Embryonic facial prominence (tissue), 1 donor: Measurements from ENCODE around the gene FAM204A.

Source experiments
- DNase-seq: peaks from one replicate; pipeline ENCODE4 v3.0.0-alpha.2; 2016; ENCODE audit errors: extremely low spot score

Gene FAM204A

GRCh38 chr10:118282670-118283069 lies 59.5 kb downstream of the FAM204A start:
- no peak for DNase-seq

DNA sequence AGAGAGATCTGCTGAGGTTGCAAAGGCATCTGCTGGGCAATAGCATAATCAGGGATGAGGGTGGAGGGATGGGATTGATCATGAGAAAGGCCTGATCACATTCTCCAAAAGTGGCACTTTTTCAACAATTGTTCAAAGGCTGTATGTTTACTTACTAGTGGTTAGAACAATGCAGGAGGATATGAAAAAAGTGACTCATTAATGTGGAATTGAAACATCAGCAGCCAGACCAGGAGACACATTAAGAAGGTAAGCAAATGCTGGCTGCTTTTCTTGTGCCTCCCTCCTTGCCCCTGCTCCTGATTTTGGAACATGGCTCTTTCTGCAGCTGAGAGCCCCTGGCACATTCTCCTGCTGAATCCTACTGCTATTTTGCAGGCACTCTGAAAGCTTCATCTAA lies 63.5 kb downstream of the FAM204A start:
- no peak for DNase-seq

DNA sequence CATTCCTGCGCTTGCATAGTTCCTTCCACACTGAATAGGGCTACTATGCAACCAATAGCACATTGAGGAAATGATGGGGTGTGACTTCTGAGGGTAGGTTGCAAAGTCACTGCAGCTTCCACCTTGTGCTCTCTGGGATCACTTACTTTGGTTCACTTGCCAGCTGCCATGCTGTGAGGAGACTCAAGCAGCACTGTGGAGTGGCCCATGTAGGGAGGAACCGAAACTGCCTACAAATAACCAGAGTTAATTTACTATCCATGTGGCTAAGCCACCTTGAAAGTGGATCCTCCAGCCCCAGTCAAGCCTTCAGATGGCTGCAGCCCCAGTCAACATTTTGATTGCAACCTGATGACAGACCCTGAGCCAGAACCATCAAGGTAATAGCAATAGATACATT lies 64.3 kb downstream of the FAM204A start:
- no peak for DNase-seq

- DNase-seq, result no peak
Observed at GRCh38 chr10:118276727-118277126, 65.4 kb downstream of the FAM204A start.

- DNase-seq, result no peak
Observed at GRCh38 chr10:118276204-118276603, 65.9 kb downstream of the FAM204A start.

- no peak for DNase-seq
Observed at GRCh38 chr10:118273662-118274061, 68.5 kb downstream of the FAM204A start.

DNA sequence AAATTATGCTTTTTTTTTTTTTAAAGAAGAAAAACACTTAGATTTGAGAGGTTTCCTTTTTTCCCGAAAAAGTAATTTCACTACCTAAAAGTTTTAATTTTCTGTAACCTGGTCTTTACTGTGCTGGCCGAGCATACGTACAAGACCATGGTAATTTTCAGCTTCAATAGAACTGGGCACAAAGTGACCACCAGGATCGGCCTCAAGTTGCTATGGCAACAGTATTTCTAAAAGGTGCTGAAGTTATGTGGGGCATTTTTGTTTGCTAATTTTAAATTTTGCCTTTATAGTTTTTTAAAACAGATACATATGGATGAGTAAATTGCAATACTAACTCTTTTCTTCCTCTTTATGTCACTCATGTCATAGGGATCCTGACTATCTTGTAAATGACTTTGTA lies 69.4 kb downstream of the FAM204A start:
- no peak for DNase-seq

DNA sequence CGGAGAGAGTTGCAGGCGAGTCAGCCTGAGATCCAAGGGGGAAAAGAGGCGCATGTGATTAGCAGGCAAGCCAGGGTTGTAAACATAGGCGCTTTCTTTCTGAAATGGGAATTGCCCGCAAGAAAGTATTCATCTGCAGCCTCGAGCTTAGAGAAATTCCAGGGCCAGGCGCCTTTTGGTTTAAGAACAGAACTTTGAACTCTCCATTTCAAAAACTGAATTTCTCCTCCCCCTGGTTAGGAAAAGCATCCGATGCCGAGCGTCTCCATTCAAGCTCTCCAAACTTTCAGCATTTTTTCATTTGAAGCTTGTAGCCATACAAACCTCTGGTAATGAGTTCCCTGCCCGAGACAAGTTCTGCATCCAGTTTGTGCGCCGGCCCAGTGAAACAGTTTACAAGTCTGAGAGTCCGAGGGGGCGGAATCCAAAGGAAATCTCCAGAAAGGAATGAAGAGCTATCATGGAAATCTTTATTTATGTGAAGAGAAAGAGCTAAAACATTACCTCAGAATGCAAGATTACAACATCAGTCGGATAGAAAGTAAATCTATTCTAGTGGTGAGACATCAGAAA lies 69.9 kb downstream of the FAM204A start:
- DNase-seq, result no peak

GRCh38 chr10:118271671-118272070 lies 70.5 kb downstream of the FAM204A start:
- DNase-seq, result no peak

GRCh38 chr10:118266098-118266748 lies 75.9 kb downstream of the FAM204A start:
- DNase-seq, result no peak

GRCh38 chr10:118264838-118265470 lies 77.2 kb downstream of the FAM204A start:
- DNase-seq, result no peak

GRCh38 chr10:118264252-118264651 lies 77.9 kb downstream of the FAM204A start:
- no peak for DNase-seq

DNA sequence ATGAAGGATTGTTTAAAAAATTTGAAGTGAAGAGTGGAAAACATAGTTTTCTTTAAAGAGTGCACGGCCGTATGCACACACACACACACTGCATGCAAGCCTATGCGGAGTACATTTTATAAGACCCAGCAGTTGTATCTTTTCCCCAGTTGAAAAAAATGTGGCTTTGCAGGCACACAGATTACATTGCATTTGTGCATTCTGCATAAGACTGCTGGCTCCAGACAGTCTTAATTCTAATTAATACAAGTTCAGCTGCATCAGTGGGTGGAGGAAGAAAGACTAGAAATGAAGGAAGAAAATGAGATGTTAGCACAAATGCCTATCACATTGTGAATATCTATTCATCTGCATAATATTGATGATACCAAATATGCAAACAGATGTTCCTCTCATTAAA lies 79.6 kb downstream of the FAM204A start:
- no peak for DNase-seq

DNA sequence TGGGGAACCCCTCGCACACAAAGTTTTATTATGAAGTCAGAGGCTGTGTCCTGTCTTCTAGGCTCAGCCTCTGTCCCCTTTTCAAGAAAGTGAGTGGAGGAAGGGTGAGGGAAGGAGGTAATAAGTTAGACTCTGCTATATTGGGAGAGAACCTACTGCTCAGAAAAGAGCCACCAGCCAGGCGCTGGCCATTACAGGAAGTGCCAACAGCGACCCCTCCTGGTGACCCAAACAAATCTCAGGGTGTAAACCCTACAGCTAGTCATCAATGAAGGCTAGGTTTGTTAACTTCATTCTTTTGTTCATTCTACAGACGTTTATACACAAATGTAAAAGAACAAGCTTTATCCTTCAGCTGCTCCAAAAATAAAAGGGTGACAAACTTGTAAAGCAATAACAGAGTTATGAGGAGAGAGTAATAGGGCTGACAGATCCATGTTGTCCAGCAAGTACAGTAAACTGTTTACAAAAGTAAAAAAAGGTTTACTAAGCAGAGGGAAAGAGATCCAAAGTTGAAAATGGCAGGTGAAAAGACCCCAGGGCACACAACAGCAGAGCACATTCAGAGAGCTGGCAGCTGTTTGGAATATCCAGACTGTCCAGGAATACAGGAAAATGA lies 82.7 kb downstream of the FAM204A start:
- no peak for DNase-seq

DNA sequence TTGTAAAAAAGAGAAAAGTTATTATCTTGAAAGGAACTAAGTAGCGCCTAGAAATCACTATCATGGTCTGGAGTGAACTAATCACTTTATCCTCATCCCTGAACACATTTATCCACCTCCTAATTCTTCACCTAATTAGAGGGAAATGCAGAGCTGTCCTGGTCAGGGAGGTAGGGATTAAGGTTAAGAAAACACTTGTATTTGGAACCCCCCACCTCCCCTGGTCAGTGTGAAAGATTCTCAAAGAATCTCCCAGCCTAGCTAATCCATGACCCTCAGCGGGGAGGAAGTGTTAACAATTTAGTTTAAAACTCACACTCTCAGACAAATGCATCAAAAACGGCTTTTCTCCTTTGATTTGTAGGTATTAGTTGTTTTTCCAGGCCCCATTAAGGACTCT lies 83.8 kb downstream of the FAM204A start:
- no peak for DNase-seq

DNA sequence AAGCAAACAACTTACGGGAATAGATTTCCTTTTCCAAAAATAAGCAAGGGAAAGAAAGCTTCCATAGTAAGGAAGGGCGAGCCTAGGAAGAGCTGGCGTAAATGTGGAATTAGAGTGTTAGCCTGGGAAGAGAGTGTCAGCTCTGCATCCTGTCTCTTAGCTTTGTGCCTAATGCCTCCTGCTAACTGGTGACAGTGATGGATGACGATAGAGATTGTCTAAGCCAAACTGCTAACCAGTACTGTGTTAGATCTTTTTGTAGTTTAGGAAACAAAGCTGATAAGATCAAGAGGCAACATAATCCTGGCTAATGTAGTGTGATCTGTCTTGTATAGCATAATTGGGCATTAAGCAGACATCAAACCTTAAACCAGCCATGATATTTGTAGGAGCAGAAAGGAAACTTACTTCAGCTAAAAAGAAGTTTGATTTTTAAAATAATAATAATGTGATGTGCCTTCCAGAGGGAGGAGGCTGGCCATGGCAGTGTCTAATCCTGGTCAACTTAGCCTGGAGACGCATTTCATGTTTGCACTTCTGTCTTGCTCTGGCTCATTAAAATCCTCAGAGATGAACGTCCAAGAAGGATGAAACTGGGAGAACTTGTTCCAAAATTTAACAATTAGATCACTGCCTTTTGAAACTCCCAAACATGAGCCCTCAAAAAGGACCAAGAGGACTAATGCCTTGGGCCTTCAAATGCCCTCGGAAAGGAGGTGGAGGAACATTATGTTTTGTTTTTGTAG lies 85.1 kb downstream of the FAM204A start:
- DNase-seq, result no peak

GRCh38 chr10:118256209-118256608 lies 85.9 kb downstream of the FAM204A start:
- DNase-seq, result no peak

- DNase-seq, result no peak
Observed at GRCh38 chr10:118255355-118255754, 86.8 kb downstream of the FAM204A start.

GRCh38 chr10:118254654-118255053 lies 87.5 kb downstream of the FAM204A start:
- DNase-seq, result no peak

GRCh38 chr10:118253397-118253796 lies 88.7 kb downstream of the FAM204A start:
- no peak for DNase-seq

- DNase-seq, result no peak
Observed at GRCh38 chr10:118251791-118252190, 90.3 kb downstream of the FAM204A start.

- no peak for DNase-seq
Observed at GRCh38 chr10:118249714-118250113, 92.4 kb downstream of the FAM204A start.
